Measurements from ENCODE around the gene TDRD1. TPM values are rescaled to one million over a fixed set of nuclear protein-coding genes. Genes with fewer than 3 reads are reported as not detected.

The TDRD1 gene
- total RNA-seq, 1 donor from 2014 or later: 0.33 TPM

DNA sequence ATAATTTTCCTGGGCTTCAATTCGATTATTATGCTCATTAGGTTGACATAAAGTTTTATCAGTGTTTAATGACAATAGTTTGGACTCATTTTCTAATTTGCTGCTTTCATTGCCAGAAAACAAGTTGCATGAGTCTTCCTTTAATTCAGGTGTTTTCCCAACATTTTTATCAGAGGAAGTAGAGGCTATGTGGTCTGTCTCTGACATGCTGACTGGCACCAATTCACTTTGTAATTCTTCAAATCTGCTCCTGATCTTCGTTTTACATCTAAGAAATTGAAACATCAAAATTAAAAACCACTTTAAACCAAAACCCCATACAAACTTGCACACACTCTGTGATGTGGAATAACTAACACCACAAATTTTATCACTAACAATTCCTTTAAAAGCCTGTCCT is 16.1 kb upstream of the TDRD1 start:
- ChIA-PET POLR2A (no interaction called here), CTCF (no interaction called here)
- Mint-ChIP-seq H3K4me1 (peaks cover 24% of the 10 kb centered on the region), H3K36me3 (ENCODE audit: low read depth) (peaks cover 51% of the 10 kb centered on the region), H3K4me3 (no peak overlapping the region), H3K27me3 (no peaks in the 10 kb centered on the region), H3K9me3 (no peaks in the 10 kb centered on the region), H3K27ac (no peak overlapping the region)
- no peak for TF ChIP-seq CTCF (IDR thresholded peaks at IDR 0.05)
- intact Hi-C loops (cut with micrococcal nuclease): no loop called here
- ATAC-seq (ENCODE audit: low read depth) (no peak), DNase-seq (no peak)

GRCh38 chr10:114166043-114166442 is 13.1 kb upstream of the TDRD1 start:
- DNase-seq: no peak
- intact Hi-C loops (cut with micrococcal nuclease): no loop called here
- CTCF ChIA-PET: no interaction called here
- TF ChIP-seq CTCF (IDR thresholded peaks at IDR 0.05): no peak
- Mint-ChIP-seq H3K9me3 (peaks cover 2% of the 10 kb centered on the region), H3K4me3 (no peak overlapping the region), H3K4me1 (peaks cover 29% of the 10 kb centered on the region), H3K36me3 (ENCODE audit: low read depth) (peaks cover 55% of the 10 kb centered on the region), H3K27ac (no peak overlapping the region), H3K27me3 (no peaks in the 10 kb centered on the region)
- no peak for ATAC-seq (ENCODE audit: low read depth)
- POLR2A ChIA-PET: interaction anchor here (0.7 kb wide), 1 partner anchor 17 kb away, joined by 4 read pairs; no protein-coding TSS in a partner anchor

DNA sequence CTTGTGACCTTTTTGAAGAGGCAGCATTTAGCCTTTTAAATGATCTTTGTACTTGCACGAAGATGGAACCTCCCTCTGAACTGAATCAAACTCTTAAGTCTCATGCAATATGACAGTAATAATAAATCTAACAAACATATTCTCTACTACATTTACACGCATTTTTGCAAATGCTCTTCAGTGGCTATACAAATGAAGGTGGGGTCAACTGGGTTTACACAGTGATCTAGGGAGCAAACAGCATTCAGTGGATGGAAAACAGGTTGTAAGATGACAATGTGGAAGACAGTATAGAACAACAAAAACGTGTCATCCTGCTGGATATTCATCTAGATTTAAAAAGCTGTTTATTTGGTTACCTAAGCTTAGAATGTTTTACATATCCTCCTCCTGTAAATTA is 12.7 kb upstream of the TDRD1 start:
- Mint-ChIP-seq H3K4me3 (no peak overlapping the region), H3K9me3 (peaks cover 2% of the 10 kb centered on the region), H3K36me3 (ENCODE audit: low read depth) (peaks cover 51% of the 10 kb centered on the region), H3K4me1 (peaks cover 28% of the 10 kb centered on the region), H3K27ac (no peak overlapping the region), H3K27me3 (no peaks in the 10 kb centered on the region)
- CTCF ChIA-PET: no interaction called here
- DNase-seq (no peak), ATAC-seq (ENCODE audit: low read depth) (no peak)
- POLR2A ChIA-PET: interaction anchor here (0.7 kb wide), 1 partner anchor 18 kb away, joined by 4 read pairs; no protein-coding TSS in a partner anchor
- intact Hi-C loops (cut with micrococcal nuclease): no loop called here
- TF ChIP-seq CTCF (IDR thresholded peaks at IDR 0.05): no peak

GRCh38 chr10:114167985-114168384 is 11.2 kb upstream of the TDRD1 start:
- H3K9me3 Mint-ChIP-seq: peaks cover 2% of the 10 kb centered on the region
- H3K36me3 Mint-ChIP-seq (ENCODE audit: low read depth): peaks cover 38% of the 10 kb centered on the region
- CTCF ChIA-PET: no interaction called here
- POLR2A ChIA-PET: interaction anchor here (0.6 kb wide), 1 partner anchor 118 kb away, joined by 3 read pairs; no protein-coding TSS in a partner anchor
- peaks cover 33% of the 10 kb centered on the region for H3K4me1 Mint-ChIP-seq
- ATAC-seq (ENCODE audit: low read depth) (no peak), DNase-seq (no peak)
- intact Hi-C loops (cut with micrococcal nuclease): no loop called here
- no peaks in the 10 kb centered on the region for H3K27me3 Mint-ChIP-seq
- H3K4me3 Mint-ChIP-seq: no peak overlapping the region
- no peak overlapping the region for H3K27ac Mint-ChIP-seq
- TF ChIP-seq CTCF (IDR thresholded peaks at IDR 0.05): no peak

- ATAC-seq (ENCODE audit: low read depth): no peak
- peaks cover 33% of the 10 kb centered on the region for H3K4me1 Mint-ChIP-seq
Observed at GRCh38 chr10:114168450-114169009, 10.6 kb upstream of the TDRD1 start.

More at GRCh38 chr10:114168450-114169009, 10.6 kb upstream of the TDRD1 start:
- CTCF ChIA-PET: no interaction called here
- no peaks in the 10 kb centered on the region for H3K27me3 Mint-ChIP-seq
- intact Hi-C loops (cut with micrococcal nuclease): no loop called here
- POLR2A ChIA-PET: no interaction called here
- no peak for TF ChIP-seq CTCF (IDR thresholded peaks at IDR 0.05)
- no peak for DNase-seq
- no peak overlapping the region for H3K27ac Mint-ChIP-seq
- peaks cover 2% of the 10 kb centered on the region for H3K9me3 Mint-ChIP-seq
- H3K36me3 Mint-ChIP-seq (ENCODE audit: low read depth): peaks cover 32% of the 10 kb centered on the region
- H3K4me3 Mint-ChIP-seq: no peak overlapping the region

Data from activated B cell treated with CpG ODN at 0.5 μM for 24 hours (primary cell).